Body of pancreas (tissue), 4 donors: ENCODE measurements around the gene SPOCD1.

Experiments used
- POLR2A ChIP-seq, 3 donors: fragments of 450-650 bp; IDR thresholded peaks; one replicate each; pipeline ENCODE4 v1.6.1; 2016; ENCODE audit warnings: antibody characterized with exemption in 3 of 3, mild to moderate bottlenecking in 2 of 3
- TF ChIP-seq, protein P1 (sequence below), 7 experiments: fragments of 450-650 bp in 4 of 7; fragments of 200-600 bp in 3 of 7; sonication (generic) in 3 of 7; IDR thresholded peaks; one replicate each; pipeline ENCODE4 v1.5.1; 2016 to 2019; ENCODE audit warnings: antibody characterized with exemption in 7 of 7

DNA sequence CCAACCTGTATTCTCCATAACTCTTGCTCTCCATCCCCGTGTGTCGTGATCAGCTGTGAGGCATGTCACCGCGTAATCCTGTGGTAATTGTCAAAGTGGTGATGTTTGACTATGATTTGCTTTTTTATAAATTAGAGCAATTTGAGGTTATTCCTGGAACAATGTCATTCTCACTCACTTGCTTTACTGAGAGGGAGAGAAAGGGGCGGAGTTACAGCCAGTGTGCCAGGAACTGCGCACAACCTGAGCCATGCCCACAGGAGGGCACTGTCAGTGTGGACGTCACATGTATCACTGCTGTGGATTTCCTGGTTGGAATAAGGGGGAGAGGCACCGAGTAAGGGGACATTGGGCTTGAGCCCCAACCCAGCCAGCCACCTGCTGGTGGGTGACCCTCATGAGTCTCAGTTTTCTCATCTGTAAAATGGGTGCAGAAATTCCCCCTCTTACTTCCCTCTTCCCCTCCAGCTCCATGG is 58.6 kb downstream of the SPOCD1 start:
- TF ChIP-seq, protein P1, sequence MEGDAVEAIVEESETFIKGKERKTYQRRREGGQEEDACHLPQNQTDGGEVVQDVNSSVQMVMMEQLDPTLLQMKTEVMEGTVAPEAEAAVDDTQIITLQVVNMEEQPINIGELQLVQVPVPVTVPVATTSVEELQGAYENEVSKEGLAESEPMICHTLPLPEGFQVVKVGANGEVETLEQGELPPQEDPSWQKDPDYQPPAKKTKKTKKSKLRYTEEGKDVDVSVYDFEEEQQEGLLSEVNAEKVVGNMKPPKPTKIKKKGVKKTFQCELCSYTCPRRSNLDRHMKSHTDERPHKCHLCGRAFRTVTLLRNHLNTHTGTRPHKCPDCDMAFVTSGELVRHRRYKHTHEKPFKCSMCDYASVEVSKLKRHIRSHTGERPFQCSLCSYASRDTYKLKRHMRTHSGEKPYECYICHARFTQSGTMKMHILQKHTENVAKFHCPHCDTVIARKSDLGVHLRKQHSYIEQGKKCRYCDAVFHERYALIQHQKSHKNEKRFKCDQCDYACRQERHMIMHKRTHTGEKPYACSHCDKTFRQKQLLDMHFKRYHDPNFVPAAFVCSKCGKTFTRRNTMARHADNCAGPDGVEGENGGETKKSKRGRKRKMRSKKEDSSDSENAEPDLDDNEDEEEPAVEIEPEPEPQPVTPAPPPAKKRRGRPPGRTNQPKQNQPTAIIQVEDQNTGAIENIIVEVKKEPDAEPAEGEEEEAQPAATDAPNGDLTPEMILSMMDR (IDR thresholded peaks at IDR 0.05): no peak
- TF ChIP-seq POLR2A (IDR thresholded peaks at IDR 0.05): no peak
